ENCODE measurements around the gene CMIP.
"Not testable (repeated sequence)": the region's sequence is repeated elsewhere in the genome, so short reads cannot be mapped to it uniquely, and the experiment has no call there.

The CMIP gene

DNA sequence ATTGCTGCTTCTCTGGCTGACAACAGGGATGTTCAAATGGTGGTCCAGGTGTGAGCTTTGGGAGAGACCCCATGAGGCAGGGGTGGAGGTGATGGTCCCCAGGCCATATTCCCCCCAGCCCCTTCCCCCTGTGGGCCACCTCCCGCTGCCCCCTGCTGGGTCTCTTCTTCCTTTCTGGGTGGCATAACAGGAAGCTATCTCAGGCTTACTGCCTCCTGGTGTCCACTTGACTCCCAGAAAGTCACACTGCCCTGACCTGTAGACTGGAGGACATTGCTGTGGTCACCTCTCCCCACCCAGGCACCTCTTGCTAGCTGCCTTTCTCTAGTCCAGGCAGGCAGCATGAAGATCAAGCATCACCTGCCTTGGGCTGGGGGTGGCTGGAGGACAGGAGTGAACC is 288.1 kb downstream of the CMIP start:
- DNase-seq, result no peak

- no peak for DNase-seq
Measured at GRCh38 chr16:81733295-81733694, 288.7 kb downstream of the CMIP start.

DNA sequence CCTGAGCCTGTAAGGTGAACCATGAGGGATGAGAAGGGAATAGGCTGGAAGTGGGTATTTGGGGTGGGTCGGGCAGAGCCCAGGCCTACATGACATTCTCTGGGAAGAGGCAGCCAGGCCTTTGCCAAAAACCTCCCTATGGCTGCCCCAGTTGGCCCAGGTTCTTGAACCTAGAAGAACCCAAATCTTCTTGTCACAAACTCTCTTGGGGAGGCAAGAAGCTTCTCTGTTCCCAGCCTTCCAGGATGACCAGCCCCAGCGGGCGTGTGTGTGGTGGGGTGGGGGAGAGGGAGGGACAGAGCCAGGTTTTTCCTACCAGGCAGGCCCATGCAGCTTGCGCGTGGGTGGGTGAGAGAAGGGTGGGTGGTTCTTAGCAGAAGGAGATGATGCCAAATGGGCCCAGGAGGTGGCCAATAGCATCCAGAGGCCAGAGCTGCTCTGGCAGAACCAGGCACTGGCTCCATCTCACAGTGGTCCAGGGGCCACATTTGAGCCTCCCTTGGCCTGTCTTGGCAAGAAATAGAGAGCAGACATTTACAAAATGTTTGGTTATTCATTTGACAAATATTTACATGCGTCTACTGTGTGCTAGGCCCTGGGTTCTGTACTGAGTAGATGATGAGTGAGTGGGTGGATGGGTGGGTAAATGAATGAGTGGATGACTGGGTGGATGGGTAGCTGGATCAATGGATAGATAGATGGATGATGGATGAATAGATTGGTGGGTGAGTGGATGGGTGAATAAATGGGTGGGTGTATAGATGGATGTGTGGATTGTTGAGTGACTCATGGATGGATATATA is 290.2 kb downstream of the CMIP start:
- no peak for DNase-seq

DNA sequence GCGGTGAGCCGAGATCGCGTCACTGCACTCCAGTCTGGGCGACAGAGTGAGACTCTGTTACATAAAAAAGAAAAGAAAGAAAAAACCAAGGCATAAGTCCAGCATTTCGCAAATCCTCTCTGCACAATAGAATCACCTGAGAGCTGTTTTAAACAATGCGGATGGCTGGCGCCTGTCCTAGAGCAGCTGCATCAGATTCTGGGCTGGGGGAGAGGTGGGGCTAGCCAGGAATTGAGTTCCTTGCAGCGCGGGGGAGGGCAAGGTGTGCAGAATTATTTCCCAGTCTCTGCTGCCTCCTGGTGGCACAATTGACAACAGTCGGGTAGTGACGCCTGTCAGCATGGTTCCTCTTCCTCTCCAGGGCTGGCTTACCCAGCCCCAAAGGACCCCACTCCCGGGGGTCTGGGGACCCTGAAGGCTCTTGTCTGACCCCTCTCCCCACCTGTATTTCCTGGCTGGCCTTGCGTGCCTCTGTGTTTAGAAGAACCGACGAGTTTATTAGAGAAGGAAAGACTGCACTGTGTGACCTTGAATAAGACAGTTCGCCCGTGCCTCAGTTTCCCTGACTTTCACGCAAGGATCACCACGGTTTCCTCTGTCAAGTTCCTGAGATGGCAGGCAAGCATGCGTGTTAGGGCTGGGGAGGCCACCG is 293.4 kb downstream of the CMIP start:
- peak; percentile 48 for DNase-seq

DNA sequence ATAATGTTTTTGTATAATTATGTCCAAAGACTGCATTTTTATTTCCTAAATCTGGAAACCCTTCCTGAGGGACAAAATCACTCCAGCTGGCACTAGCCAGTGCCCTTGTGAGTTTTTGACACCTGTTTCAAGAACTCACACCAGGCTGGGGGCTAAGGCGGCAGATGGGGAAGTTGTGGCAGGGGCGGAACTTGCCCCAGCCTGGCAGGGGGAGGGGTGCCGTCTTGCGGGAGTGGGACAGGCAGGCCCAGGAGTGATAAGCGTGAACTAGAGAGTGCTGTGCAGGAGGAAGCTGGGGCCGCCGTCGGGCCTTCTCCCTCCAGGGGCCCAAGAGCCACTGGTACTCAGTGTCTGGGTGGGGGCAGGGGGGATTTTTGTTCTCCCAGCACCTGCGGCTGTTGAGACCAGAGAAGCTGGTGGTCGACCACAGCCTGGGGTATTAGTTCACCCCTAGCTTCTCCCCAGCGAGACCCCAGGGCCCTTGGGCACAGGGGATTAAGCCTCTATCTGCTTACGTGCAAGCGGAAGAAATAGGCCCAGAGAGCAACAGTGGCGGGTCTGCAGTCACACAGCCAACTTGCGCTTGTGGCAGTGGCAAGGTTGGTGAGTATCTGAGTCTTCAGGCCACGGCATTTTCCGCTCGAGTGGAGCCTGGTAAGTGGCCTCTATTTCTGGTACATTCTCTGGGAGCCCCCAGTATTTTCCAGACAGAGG is 294.3 kb downstream of the CMIP start:
- DNase-seq, result no peak

GRCh38 chr16:81739503-81739902 is 294.9 kb downstream of the CMIP start:
- DNase-seq, result no peak

GRCh38 chr16:81740169-81740568 is 295.6 kb downstream of the CMIP start:
- DNase-seq, result no peak

DNA sequence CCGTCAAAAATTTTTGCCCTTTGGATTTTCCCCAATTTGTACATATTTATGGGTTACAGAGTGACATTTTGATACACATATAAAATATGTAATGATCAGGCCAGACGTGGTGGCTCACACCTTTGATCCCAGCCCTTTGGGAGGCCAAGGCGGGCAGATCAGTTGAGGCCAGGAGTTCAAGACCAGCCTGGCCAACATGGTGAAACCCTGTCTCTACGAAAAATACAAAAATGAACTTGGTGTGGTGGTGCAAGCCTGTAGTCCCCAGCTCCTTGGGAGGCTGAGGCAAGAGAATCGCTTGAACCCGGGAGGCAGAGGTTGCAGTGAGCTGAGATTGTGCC is 296.8 kb downstream of the CMIP start:
- not testable (repeated sequence) for DNase-seq

DNA sequence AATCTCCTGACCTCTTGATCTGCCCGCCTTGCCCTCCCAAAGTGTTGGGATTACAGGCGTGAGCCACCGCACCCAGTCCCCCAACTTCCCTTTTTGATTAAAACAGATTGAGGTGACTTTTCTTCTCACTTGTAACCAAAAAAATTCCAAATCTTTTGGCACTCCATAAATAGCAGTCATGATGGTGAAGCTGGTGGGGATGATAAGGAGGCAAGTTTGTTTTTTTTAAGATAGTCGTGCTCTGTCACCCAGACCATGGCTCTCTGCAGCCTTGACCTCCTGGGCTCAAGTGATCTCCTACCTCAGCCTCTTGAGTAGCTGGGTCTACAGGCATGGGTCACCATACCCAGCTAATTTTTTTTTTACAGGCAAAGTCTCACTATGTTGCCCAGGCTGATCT is 299.8 kb downstream of the CMIP start:
- no peak for DNase-seq

DNA sequence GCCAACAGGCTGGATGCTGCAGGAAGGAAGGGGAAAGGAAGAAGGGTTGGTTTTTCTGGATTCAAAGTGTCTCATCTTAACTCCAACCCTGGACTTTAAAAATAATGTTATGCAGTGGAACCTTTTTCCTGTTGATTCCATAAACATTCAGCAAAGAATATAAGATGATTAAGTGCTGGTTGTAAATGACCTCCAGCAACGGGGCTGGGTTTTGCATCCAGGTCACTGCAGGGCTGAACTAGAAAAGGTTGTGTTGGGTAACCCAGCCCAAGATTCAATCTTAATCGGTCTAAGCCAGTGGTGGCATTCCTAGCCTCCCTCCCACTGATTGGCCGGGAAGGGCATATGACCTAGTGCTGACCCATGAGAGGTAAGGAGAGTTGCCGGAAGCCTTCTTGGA is 300.3 kb downstream of the CMIP start:
- no peak for DNase-seq

DNA sequence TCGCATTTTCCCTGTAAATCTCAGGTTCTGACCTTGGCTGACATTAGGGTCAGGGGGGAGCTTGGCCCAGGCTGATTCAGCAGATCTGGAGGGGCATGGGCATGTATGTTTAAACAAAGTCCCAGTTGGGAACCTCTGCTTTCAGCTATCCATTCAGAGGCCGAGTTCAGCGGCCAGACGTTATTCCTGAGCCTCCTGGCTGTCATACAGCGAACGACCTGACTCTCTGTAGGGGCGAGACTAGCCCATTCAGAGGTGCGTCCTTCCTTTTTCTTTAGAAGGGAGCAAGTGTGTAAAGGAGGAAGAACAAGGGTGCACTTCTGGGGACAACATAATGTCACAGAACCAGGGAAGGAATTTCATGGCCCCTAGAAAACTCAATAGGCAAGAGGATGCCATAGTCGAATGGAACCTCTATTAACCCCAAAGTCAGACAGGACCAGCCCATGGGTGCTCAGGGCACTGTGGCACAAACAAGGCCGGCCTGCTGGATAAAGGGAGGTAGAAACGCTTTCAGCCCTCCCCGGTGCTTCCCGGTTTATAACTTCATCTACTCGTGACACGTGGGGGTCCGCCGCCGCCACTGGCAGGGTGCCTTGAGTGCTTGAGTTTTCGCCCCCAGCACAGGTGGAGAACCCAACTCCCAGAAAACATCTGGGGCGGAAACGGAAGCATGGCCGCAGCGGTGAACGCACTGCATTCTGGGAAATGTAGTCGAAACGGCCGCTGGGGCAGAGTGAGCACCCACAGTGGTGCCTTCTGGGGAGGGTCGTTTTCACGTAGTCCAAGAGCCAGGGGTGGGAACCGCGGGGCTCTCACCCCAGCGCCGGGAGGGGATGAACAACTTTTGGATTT is 301.3 kb downstream of the CMIP start:
- DNase-seq, result no peak

DNA sequence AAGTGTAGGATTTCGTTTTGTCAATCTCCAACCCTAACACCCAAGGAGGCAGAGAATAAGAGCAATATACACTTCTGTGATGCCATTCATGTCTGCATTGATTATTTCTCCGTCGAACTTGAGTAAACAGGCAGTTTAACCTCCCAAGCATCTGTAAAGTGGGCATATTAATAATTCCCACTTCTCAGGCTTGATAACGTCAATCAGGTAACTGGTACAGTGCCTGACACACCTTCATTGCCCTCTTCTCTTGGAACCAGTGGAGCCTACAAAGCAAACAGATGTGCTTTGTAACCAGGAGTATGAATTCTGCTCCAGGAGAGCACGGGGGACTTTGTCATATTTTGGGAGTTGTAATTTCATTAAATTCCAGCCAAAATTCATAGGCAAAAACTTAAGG is 302.0 kb downstream of the CMIP start:
- no peak for DNase-seq

- no peak for DNase-seq
Measured at GRCh38 chr16:81748476-81749198, 304.0 kb downstream of the CMIP start.

DNA sequence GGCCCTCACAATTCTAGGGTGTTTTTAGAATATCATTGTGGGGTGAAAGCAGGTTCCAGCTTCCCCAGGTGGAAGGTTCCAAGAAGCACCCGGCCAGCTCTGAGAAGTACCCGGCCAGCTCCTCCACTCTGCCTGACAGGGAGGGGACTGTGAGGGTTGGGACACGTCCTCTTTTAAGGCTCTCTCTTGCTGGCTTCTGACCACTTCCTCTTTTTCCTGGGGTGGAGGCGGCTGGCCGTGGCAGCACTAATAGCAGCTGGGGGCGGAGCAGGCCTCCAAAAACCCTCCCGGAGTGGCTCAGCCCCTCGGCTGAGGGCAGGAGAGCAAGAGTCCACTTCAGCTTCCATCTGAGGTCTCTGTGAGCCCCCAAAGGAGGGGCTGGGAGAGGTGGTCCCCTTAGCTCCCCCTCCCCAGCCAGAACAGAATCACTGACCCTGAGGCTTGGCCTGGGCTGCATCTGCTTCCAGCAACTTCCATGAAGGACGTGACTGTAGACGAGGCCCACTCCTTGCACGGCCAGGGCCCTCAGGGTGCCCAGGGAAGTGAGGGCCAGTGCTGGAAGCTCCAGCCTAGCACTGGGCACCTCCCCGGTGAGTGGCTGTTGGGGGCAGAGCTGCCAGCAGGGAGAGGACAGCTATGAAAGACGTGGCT is 307.7 kb downstream of the CMIP start:
- DNase-seq, result no peak

DNA sequence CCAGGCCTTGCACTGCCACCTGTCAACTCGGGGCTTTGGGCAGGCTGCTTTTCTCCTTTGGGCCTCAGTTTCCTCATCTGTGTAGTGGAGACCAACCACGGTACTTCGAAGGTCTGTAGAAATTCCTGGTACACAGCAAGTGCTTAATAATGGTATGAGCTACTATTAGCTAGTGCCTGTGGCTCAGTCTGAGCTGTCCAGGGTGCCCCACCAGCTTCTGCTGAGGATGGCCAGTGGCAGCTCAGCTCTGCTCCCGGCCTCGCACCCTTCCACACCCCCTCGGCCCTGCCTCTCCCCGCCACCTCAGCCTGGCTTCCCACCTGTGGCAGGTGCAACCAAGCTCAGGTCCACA is 308.2 kb downstream of the CMIP start:
- DNase-seq, result no peak

DNA sequence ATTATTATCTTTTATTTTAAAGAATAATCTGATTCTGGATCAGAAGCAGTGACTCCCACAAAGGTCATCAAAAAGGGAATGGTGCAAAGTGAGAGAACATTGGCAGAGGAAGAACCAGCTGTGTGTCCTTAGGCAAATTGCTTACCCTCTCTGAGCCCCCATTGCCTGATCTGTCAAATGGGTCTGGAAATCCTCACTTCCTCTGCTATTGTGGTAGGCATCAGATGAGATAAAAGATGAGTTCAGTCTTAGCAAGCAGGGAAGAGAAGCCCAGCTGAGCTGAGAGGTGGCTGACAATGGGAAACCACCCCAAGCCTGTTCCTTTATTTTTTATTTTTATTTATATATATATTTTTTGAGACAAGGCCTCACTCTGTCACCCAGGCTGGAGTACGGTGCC is 310.2 kb downstream of the CMIP start:
- no peak for DNase-seq

- no peak for DNase-seq
Measured at GRCh38 chr16:81755915-81756614, 311.5 kb downstream of the CMIP start.

GRCh38 chr16:81756615-81757356 is 312.2 kb downstream of the CMIP start:
- DNase-seq, result no peak

- DNase-seq, result no peak
Measured at GRCh38 chr16:81758376-81758775, 313.8 kb downstream of the CMIP start.
